DMS53 treated with DMSO at 0.1 percent for 48 hours (cell line): ENCODE results near the gene ZC3H18.

Experiments used
- DNase-seq: peaks from one replicate; lab custom pipeline; 2025; ENCODE audit not compliant: unreplicated experiment; lab: John Stamatoyannopoulos, UW

Gene ZC3H18

GRCh38 chr16:88619859-88620815 lies 49.9 kb downstream of the ZC3H18 start:
- DNase-seq = no peak

GRCh38 chr16:88622125-88622524 lies 51.9 kb downstream of the ZC3H18 start:
- no peak for DNase-seq

GRCh38 chr16:88622866-88623265 lies 52.7 kb downstream of the ZC3H18 start:
- DNase-seq = no peak

- no peak for DNase-seq
Measured at GRCh38 chr16:88623858-88624257, 53.7 kb downstream of the ZC3H18 start.

GRCh38 chr16:88624481-88624880 lies 54.3 kb downstream of the ZC3H18 start:
- no peak for DNase-seq

- DNase-seq = no peak
Measured at GRCh38 chr16:88624977-88625576, 54.9 kb downstream of the ZC3H18 start.

GRCh38 chr16:88626646-88627045 lies 56.4 kb downstream of the ZC3H18 start:
- no peak for DNase-seq

- DNase-seq = no peak
Measured at GRCh38 chr16:88627531-88628411, 57.6 kb downstream of the ZC3H18 start.

GRCh38 chr16:88628512-88628974 lies 58.3 kb downstream of the ZC3H18 start:
- DNase-seq = no peak

- no peak for DNase-seq
Measured at GRCh38 chr16:88629835-88630234, 59.6 kb downstream of the ZC3H18 start.

GRCh38 chr16:88630433-88630832 lies 60.2 kb downstream of the ZC3H18 start:
- DNase-seq = no peak

GRCh38 chr16:88630941-88631340 lies 60.7 kb downstream of the ZC3H18 start:
- DNase-seq = no peak

- no peak for DNase-seq
Measured at GRCh38 chr16:88631384-88631783, 61.2 kb downstream of the ZC3H18 start.

GRCh38 chr16:88631920-88632586 lies 61.9 kb downstream of the ZC3H18 start:
- DNase-seq = no peak

- no peak for DNase-seq
Measured at GRCh38 chr16:88632587-88632930, 62.4 kb downstream of the ZC3H18 start.

- peak; percentile 83 for DNase-seq
Measured at GRCh38 chr16:88633684-88634140, 63.5 kb downstream of the ZC3H18 start.

GRCh38 chr16:88634141-88634993 lies 64.2 kb downstream of the ZC3H18 start:
- peak; percentile 22 for DNase-seq

- DNase-seq = no peak
Measured at GRCh38 chr16:88634994-88635670, 64.9 kb downstream of the ZC3H18 start.

GRCh38 chr16:88635671-88636319 lies 65.6 kb downstream of the ZC3H18 start:
- DNase-seq = no peak
